GM10266 (cell line): ENCODE results near the gene TEX14.
"Not testable (repeated sequence)": the region's sequence is repeated elsewhere in the genome, so short reads cannot be mapped to it uniquely, and the experiment has no call there.

ENCODE experiments used
- DNase-seq: peaks from one replicate; pipeline ENCODE4 v3.0.0; 2012; ENCODE audit errors: extremely low spot score
- CTCF ChIP-seq: IDR thresholded peaks from 2 replicates; pipeline ENCODE4 v1.5.1; 2012; ENCODE audit warnings: mild to moderate bottlenecking, low read depth; ENCODE audit not compliant: control insufficient read depth, insufficient read depth; ENCODE audit errors: missing control alignments

TEX14 gene

GRCh38 chr17:58583486-58583885 lies 108.4 kb downstream of the TEX14 start:
- no peak for TF ChIP-seq CTCF
- DNase-seq, result no peak

DNA sequence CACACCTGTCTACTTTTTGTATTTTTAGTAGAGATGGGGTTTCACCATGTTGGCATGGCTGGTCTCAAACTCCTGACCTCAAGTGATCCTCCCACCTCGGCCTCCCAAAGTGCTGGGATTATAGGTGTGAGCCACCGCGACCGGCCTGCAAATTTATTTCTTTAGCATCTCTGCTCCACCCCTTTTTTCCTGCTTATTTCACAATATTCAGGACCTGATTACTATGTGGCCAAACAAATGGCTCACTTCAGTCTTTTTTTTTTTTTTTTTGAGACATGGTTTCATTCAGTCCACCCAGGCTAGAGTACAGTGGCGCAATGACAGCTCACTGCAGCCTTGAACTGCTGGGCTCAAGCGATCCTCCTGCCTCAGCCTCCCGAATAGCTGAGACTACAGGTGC lies 109.1 kb downstream of the TEX14 start:
- not testable (repeated sequence) for DNase-seq

- no peak for TF ChIP-seq CTCF
- no peak for DNase-seq
These were observed 111.2 kb downstream of the TEX14 start for GRCh38 chr17:58580671-58581070.

DNA sequence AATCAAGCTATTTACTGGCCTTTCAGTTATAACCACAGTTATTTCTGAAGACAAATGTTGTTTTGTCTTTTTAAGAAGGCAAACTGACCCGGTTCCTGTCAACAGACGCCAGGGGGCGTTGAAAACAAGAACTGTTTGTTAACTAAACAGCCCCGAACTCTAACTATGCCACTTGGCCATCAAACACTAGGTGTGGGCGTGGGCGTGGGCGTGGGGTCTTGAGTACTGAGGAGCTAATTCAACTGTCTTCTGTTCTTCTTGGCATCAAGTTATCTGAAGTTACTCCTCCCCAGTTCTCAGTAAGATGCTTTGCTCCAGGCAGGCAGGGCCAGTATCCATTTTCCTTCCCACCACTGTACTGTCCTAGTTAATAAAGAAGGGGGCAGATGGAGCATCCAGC lies 114.1 kb downstream of the TEX14 start:
- peak; percentile 58 for DNase-seq
- peak; percentile 73 for TF ChIP-seq CTCF

DNA sequence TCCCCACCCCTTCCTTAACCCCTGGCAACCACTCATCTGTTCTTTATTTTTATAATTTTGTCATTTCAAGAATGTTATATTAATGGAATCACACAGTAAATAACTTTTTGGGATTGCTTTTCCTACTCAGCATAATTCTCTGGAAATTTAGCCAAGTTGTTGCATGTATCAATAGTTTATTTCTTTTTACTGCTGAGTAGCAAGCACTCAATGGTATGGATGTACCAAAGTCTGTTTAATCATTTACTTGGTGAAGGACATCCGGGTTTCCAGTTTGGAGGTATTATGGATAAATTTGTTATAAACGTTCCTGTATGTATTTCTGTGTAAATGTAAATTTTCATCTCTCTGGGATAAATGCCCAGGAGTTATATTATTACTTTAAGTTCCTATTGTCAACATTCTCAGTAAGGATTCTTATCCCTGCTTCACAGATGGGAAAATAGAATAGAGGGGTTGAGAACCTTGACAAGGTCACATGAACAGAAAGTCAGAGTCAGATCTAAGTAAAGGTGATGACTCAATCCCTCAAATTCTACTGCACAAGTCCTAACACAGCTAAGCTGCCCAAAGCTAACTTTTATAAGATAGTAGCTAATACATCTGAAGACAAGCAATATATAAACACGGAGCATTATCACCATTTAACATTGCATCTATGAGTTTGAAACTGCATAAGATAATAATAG lies 115.0 kb downstream of the TEX14 start:
- no peak for TF ChIP-seq CTCF
- DNase-seq, result peak; percentile 13

DNA sequence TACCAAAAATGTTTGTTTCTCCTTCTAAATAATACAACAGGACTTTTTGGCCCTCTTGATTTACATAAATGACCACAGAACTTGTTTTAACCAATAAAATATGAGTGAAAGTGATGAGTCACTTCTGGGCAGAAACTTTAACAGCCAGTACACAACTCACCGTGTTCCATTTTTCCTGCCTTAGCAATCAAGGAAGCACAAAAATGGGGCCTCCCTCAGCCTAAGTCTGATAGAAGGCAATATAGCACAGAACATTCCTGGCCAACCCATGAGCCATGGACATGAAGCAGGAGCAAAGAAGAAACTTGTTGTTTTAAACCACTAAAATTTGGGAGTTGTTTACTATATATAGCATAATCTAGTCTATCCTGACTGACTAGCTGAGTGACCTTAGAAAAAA lies 116.3 kb downstream of the TEX14 start:
- no peak for DNase-seq

GRCh38 chr17:58574025-58574424 lies 117.8 kb downstream of the TEX14 start:
- DNase-seq, result no peak
- no peak for TF ChIP-seq CTCF

More for the DNA sequence above, 116.3 kb downstream of the TEX14 start:
- TF ChIP-seq CTCF, result no peak

- DNase-seq, result no peak
These were observed 119.0 kb downstream of the TEX14 start for GRCh38 chr17:58572846-58573245.

More at GRCh38 chr17:58572846-58573245, 119.0 kb downstream of the TEX14 start:
- TF ChIP-seq CTCF, result no peak
